ENCODE measurements around the gene HAND2. TPM values are rescaled to one million over a fixed set of nuclear protein-coding genes. Genes with fewer than 3 reads are reported as not detected.

Gene HAND2
- total and polyA plus RNA-seq, 2 of the 13 experiments (the other 11 are each of a cell fraction or from before 2014, with no cell fraction given): not detected

DNA sequence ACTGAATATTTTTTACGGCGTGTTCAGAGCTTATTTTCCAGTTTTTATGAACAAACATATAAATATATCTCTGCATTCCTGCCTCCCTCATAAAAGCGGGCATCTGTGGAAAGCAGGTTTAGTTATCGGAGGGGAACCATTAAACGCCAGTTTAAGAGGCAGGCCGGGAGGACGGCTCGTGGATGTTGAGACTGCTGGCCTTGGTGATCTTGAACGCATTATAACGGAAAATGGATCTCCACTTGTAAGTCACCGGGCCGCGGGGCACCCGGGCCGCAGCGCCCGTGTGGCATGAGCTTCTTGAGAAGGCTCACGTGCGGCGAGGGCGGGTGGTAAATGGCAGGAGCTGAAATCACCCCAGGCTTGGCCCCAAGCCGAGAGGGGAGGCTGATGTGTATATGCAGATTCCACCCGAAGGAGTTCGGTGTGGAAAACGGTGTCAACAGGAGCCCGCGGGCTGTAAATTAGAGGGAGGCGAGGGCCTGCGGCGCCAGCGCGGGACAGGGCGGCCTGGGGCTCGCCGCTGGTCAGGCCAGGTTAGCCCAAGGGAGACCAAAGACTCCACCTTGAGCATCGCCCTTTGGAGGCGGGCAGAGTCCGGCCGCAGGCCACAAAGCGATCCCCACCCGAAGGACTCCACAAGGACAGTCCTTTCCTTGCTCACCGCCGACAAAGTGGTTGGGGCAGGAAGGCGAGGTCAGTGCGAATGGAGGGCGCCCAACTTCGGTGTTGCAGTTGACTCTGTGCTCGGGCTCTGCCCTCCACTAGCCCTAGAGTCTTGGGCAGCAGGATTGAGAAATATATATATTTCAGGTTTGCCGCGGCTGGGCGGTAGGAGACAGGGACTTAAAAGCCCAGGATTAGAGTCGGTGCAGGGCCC, 1.3 kb upstream of the HAND2 start (continued):
- TF ChIP-seq ZNF550 (CRISPR knock-in tag; IDR thresholded peaks at IDR 0.05; ENCODE audit: borderline replicate concordance) (no peak), MIER3 (CRISPR knock-in tag; IDR thresholded peaks at IDR 0.05; ENCODE audit: borderline replicate concordance) (no peak), ATRX (CRISPR knock-in tag; IDR thresholded peaks at IDR 0.05; ENCODE audit: borderline replicate concordance) (no peak), MXD4 (CRISPR knock-in tag; IDR thresholded peaks at IDR 0.05) (no peak)

DNA sequence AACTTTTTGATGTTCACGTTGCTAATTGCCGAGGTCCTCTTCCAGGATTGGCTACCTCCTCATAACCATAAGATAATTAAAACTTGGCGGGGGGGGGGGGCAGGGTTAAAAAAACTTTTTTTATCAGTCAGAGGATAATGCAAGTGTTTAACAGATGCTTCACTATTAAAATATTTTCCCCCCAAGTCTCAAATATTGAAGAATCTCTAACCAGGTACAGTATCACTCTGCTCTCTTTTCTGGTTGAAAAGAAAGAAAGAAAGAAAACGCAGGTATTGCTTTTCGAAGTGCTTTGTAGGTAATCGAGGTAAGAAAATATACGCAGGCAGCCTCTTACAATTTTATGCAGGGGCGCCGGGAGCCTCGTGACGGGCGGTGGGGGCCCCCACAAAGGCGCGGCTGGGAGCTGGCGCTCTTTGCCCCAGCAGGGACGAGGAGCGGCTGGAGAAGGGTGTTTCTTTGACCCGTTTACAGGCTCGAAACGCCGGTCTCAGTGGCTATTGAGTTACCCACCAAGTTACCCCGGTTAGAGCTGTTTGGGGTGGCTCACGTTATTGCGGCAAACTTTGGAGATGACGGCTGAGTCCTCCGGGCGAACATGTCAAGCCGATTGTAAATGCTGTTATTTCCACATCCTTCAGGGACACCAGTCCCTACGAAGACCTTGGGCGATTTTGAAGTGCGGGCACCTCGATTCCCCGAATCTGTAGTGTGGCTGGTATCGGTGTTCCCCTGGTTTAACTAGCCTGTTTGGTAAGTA, 477 bp upstream of the HAND2 start:
- ATAC-seq (no peak), FAIRE-seq (no peak), DNase-seq (ENCODE audit: low spot score) (no peak)
- CTCF ChIA-PET (ENCODE audit: low intra/inter-chr PET ratio, low total read pairs): no interaction called here
- Histone ChIP-seq H4K20me1 (ENCODE audit: insufficient read depth, low read length) (no peaks in the 10 kb centered on the region), H3K9me3 (ENCODE audit: low read length) (no peaks in the 10 kb centered on the region), H3K36me3 (replicated peaks in 1 of 2; ENCODE audit: control insufficient read depth in 1 of 2, insufficient read depth in 2 of 2, low read length in 2 of 2) (no peaks in the 10 kb centered on the region), H3K4me1 (ENCODE audit: insufficient read depth, low read length) (no peaks in the 10 kb centered on the region), H3K27ac (ENCODE audit: extremely low read length, insufficient read depth, low read length) (no peak overlapping the region), H3K79me2 (ENCODE audit: insufficient read depth, low read length) (no peaks in the 10 kb centered on the region), H3K4me3 (replicated peaks in 1 of 3; ENCODE audit: insufficient read depth in 1 of 3, low read depth in 2 of 3, low read length in 3 of 3) (no peak overlapping the region), H3K4me2 (ENCODE audit: low read depth, low read length) (no peak overlapping the region), H3K27me3 (ENCODE audit: control insufficient read depth in 1 of 2, insufficient read depth in 2 of 2, low read length in 2 of 2) (peaks cover 9 to 65% of the 10 kb centered on the region in 2 experiments), H3K9ac (ENCODE audit: insufficient read depth, low read depth, low read length) (no peak overlapping the region), H2AFZ (ENCODE audit: low read length) (no peak overlapping the region)
- in situ Hi-C loops (cut with HindIII; ENCODE audit: extremely low pct_ligation_motif_present, low pct_unique_long_range_greater_than_20kb): no loop called here
- POLR2A ChIA-PET: interaction anchor here (0.6 kb wide), 1 partner anchor 588 kb away, joined by 4 read pairs; no protein-coding TSS in a partner anchor
- WGBS (ENCODE audit: low lambda C conversion rate): 31% methylated on average over 22 of the region's 34 CpGs
- BruUV-seq (replicated peaks): no TSS peak
- intact Hi-C loops (cut with micrococcal nuclease; ENCODE audit: unreplicated experiment): no loop called here
- TF ChIP-seq, protein P1, sequence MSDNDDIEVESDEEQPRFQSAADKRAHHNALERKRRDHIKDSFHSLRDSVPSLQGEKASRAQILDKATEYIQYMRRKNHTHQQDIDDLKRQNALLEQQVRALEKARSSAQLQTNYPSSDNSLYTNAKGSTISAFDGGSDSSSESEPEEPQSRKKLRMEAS (IDR thresholded peaks at IDR 0.05): no peak
- no peak for TF ChIP-seq CSRNP1 (CRISPR knock-in tag; IDR thresholded peaks at IDR 0.05)
- no peak for TF ChIP-seq HDAC1 (CRISPR knock-in tag; IDR thresholded peaks at IDR 0.05)
- TF ChIP-seq ZNF382 (CRISPR knock-in tag; IDR thresholded peaks at IDR 0.05; ENCODE audit: borderline replicate concordance): no peak
- no peak for TF ChIP-seq ATRX (CRISPR knock-in tag; IDR thresholded peaks at IDR 0.05; ENCODE audit: borderline replicate concordance)
- TF ChIP-seq NFKB2 (CRISPR knock-in tag; IDR thresholded peaks at IDR 0.05; ENCODE audit: borderline replicate concordance): no peak
- TF ChIP-seq, protein P2, sequence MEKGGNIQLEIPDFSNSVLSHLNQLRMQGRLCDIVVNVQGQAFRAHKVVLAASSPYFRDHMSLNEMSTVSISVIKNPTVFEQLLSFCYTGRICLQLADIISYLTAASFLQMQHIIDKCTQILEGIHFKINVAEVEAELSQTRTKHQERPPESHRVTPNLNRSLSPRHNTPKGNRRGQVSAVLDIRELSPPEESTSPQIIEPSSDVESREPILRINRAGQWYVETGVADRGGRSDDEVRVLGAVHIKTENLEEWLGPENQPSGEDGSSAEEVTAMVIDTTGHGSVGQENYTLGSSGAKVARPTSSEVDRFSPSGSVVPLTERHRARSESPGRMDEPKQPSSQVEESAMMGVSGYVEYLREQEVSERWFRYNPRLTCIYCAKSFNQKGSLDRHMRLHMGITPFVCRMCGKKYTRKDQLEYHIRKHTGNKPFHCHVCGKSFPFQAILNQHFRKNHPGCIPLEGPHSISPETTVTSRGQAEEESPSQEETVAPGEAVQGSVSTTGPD (CRISPR knock-in tag; IDR thresholded peaks at IDR 0.05): no peak
- TF ChIP-seq HNF4G (IDR thresholded peaks at IDR 0.05; ENCODE audit: borderline replicate concordance, low read depth, low read length): no peak
- TF ChIP-seq HNF4G (CRISPR knock-in tag; IDR thresholded peaks at IDR 0.05; ENCODE audit: borderline replicate concordance, low read depth): no peak
